Endothelial cell of umbilical vein (primary cell): ENCODE data around the gene CPNE1. TPM values are rescaled to one million over a fixed set of nuclear protein-coding genes. Genes with fewer than 3 reads are reported as not detected.

Experiments used
- BruUV-seq: library from RNA; stranded (reverse); fragments of 400-500 nt; replicated peaks from 2 replicates; lab custom pipeline; 2021; lab: Mats Ljungman, UMichigan
- CTCF ChIA-PET: fragments of 300-600, 350-600 bp; sonication (Branson Sonifier 250); formaldehyde crosslinking; loops from one replicate; lab custom pipeline; 2021; ENCODE audit warnings: antibody characterized with exemption, inconsistent platforms; lab: Charles Lee
- POLR2A ChIA-PET: fragments of 300-600, 350-600 bp; sonication (Branson Sonifier 250); formaldehyde crosslinking; loops from one replicate; lab custom pipeline; 2021; ENCODE audit warnings: antibody characterized with exemption, inconsistent platforms; lab: Charles Lee
- DNase-seq: peaks from one replicate; pipeline ENCODE4 v3.0.0-alpha.2; 2011; ENCODE audit warnings: low read depth, low spot score
- FAIRE-seq: peaks from 2 replicates; lab custom pipeline; 2011; peaks lifted over from hg19 to GRCh38; lab: Jason Lieb, UNC
- H2AFZ ChIP-seq: 2 replicates; pipeline ENCODE4 v1.6.0; 2012; ENCODE audit warnings: low read depth, low read length, control low read depth, inconsistent platforms
- H3K27ac ChIP-seq: 2 replicates; pipeline ENCODE4 v1.5.1; 2011; ENCODE audit warnings: low read depth, mild to moderate bottlenecking, control low read depth, low read length, moderate library complexity; ENCODE audit not compliant: insufficient read depth
- H3K27me3 ChIP-seq, 2 experiments: 2 replicates each; pipeline versions ENCODE4 v1.6.0 to v1.6.1; 2011; ENCODE audit warnings: low read length in 2 of 2, mixed read lengths in 1 of 2; ENCODE audit not compliant: control insufficient read depth in 2 of 2, insufficient read depth in 2 of 2
- H3K36me3 ChIP-seq, 2 experiments: 2 replicates in 1 of 2; 3 replicates in 1 of 2; pipeline ENCODE4 v1.5.1; 2011; ENCODE audit warnings: low read length in 2 of 2, mild to moderate bottlenecking in 1 of 2, moderate library complexity in 1 of 2; ENCODE audit not compliant: control insufficient read depth in 2 of 2, insufficient read depth in 2 of 2; ENCODE audit errors: extremely low read depth in 1 of 2
- H3K4me1 ChIP-seq: 3 replicates; pipeline ENCODE4 v1.5.1; 2011; ENCODE audit warnings: mild to moderate bottlenecking, low read length; ENCODE audit not compliant: control insufficient read depth, insufficient read depth; ENCODE audit errors: extremely low read depth
- H3K4me2 ChIP-seq: 2 replicates; pipeline ENCODE4 v1.6.1; 2011; ENCODE audit warnings: low read length, control low read depth, mixed read lengths; ENCODE audit not compliant: insufficient read depth
- H3K4me3 ChIP-seq, 3 experiments: fragments of 200-600 bp in 1 of 3; sonication (generic), shearing (Covaris generic) in 1 of 3; replicated peaks in 1 of 3; 2 replicates each; pipeline ENCODE4 v1.5.1; 2011 to 2016; ENCODE audit warnings: control low read depth in 3 of 3, low read length in 3 of 3, mild to moderate bottlenecking in 2 of 3, inconsistent platforms in 1 of 3, low read depth in 1 of 3, moderate library complexity in 1 of 3; ENCODE audit not compliant: insufficient read depth in 1 of 3
- H3K79me2 ChIP-seq: 2 replicates; pipeline ENCODE4 v1.6.0; 2012; ENCODE audit warnings: low read length, inconsistent platforms; ENCODE audit not compliant: control insufficient read depth, insufficient read depth
- H3K9ac ChIP-seq: replicated peaks from 2 replicates; pipeline ENCODE3; 2011; ENCODE audit warnings: low read length, control low read depth; ENCODE audit not compliant: insufficient read depth; ENCODE audit errors: extremely low read depth
- H3K9me1 ChIP-seq: replicated peaks from 3 replicates; pipeline ENCODE4 v1.6.0; 2011; ENCODE audit warnings: mild to moderate bottlenecking, low read length; ENCODE audit not compliant: control insufficient read depth, insufficient read depth; ENCODE audit errors: extremely low read depth
- H3K9me3 ChIP-seq: replicated peaks from 2 replicates; pipeline ENCODE4 v1.5.1; 2012; ENCODE audit warnings: low read length, inconsistent platforms; ENCODE audit not compliant: control insufficient read depth, insufficient read depth
- H4K20me1 ChIP-seq: replicated peaks from 2 replicates; pipeline ENCODE3; 2011; ENCODE audit warnings: mild to moderate bottlenecking, low read length; ENCODE audit not compliant: control insufficient read depth, insufficient read depth; ENCODE audit errors: extremely low read depth
- CTCF ChIP-seq, 2 donors: IDR thresholded peaks; 1 replicate in 1 of 2; 2 replicates in 1 of 2; pipeline ENCODE4 v1.5.1; 2011; ENCODE audit warnings: low read length in 2 of 2, mild to moderate bottlenecking in 2 of 2, moderate library complexity in 2 of 2, control low read depth in 1 of 2, inconsistent platforms in 1 of 2, low read depth in 1 of 2; ENCODE audit not compliant: insufficient read depth in 1 of 2; ENCODE audit errors: extremely low read depth in 1 of 2
- EZH2 ChIP-seq: IDR thresholded peaks from 2 replicates; pipeline ENCODE4 v1.6.1; 2012; ENCODE audit warnings: borderline replicate concordance, low read depth, mild to moderate bottlenecking, moderate library complexity, low read length, inconsistent platforms; ENCODE audit not compliant: severe bottlenecking
- FOS ChIP-seq: IDR thresholded peaks from 2 replicates; pipeline ENCODE4 v1.6.1; 2011; ENCODE audit warnings: mild to moderate bottlenecking, low read length, moderate library complexity, borderline replicate concordance; ENCODE audit not compliant: insufficient read depth
- GATA2 ChIP-seq: IDR thresholded peaks from 2 replicates; pipeline ENCODE4 v1.7.0; 2011; ENCODE audit warnings: low read depth, mild to moderate bottlenecking, moderate library complexity, mixed read lengths, low read length; ENCODE audit not compliant: insufficient read length, insufficient read depth
- JUN ChIP-seq: IDR thresholded peaks from 2 replicates; pipeline ENCODE4 v1.6.1; 2011; ENCODE audit warnings: borderline replicate concordance, low read depth; ENCODE audit not compliant: insufficient read length, insufficient read depth
- MAX ChIP-seq: IDR thresholded peaks from 2 replicates; pipeline ENCODE4 v1.6.1; 2011; ENCODE audit not compliant: insufficient read depth, insufficient read length
- MYC ChIP-seq: IDR thresholded peaks from one replicate; pipeline ENCODE4 v1.6.1; 2011; ENCODE audit warnings: mild to moderate bottlenecking, low read depth, low read length
- POLR2A ChIP-seq: IDR thresholded peaks from 2 replicates; pipeline ENCODE4 v1.6.1; 2012; ENCODE audit warnings: low read depth, mild to moderate bottlenecking, control low read depth, low read length
- POLR2AphosphoS5 ChIP-seq: IDR thresholded peaks from 2 replicates; pipeline ENCODE4 v1.6.1; 2012; ENCODE audit warnings: low read depth, mild to moderate bottlenecking, control low read depth, low read length, moderate library complexity; ENCODE audit not compliant: insufficient read depth
- dilution Hi-C: fragments of 300-500 bp; cut with MboI; formaldehyde crosslinking; loops from one replicate; pipeline ENCODE4 v1.15.0; 2019; ENCODE audit warnings: low sequenced_read_pairs; ENCODE audit not compliant: extremely low pct_ligation_motif_present
- intact Hi-C: fragments of 100-400 bp; cut with micrococcal nuclease; formaldehyde crosslinking; loops from one replicate; pipeline ENCODE4 v1.10.0; 2022
- polyA plus RNA-seq, 4 experiments: library from polyadenylated mRNA; depleted of rRNA in 3 of 4; stranded (reverse) in 3 of 4; unstranded in 1 of 4; fragments of >200 nt; gene quantifications; 2 replicates each; pipeline versions ENCODE4 v1.2.1 to v1.2.3, GENCODE V29; 2011 to 2012; ENCODE audit warnings: missing spikeins in 1 of 4
- total RNA-seq: library from RNA; stranded (reverse); gene quantifications from 2 replicates; pipeline ENCODE4 v1.2.3, GENCODE V29; 2021

The CPNE1 gene
- total and polyA plus RNA-seq, 2 donors (not counting 3 experiments of a cell fraction or from before 2014, with no cell fraction given): 244 to 316 TPM

DNA sequence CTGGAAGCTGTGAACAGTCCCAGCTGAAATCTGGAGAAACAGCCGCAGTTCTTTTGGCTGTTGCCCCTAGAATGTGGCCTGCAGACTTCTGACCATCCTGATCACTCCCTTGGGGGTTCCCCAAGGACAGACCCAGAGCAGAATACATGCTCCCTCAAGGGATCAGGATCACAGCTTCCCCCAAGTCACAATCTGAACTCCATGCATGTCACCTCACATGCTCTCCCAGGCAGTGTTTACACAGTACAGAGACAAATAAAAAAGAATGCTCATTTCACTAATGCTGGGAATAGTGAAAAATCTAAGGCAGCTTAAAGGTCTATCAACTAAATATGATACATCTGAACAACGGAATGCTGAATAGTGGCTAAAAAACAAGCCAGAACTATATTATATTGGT lies 28.6 kb downstream of the CPNE1 start:
- H3K4me1 ChIP-seq: no peaks in the 10 kb centered on the region
- no peak for TF ChIP-seq POLR2AphosphoS5
- no peak for TF ChIP-seq EZH2
- no peak for TF ChIP-seq FOS
- no peak for TF ChIP-seq MYC
- TF ChIP-seq POLR2A: no peak
- no peak for TF ChIP-seq JUN
- no peak for TF ChIP-seq GATA2
- no peak for TF ChIP-seq CTCF (IDR thresholded peaks at IDR 0.05; ENCODE audit: extremely low read depth in 1 of 2, insufficient read depth in 1 of 2, low read depth in 1 of 2, low read length in 2 of 2)
- no peak for TF ChIP-seq MAX
- H3K36me3 ChIP-seq: peaks cover 0 to 12% of the 10 kb centered on the region in 2 experiments
- no peak overlapping the region for H3K4me3 ChIP-seq
- no peak overlapping the region for H3K9ac ChIP-seq
- no peak overlapping the region for H2AFZ ChIP-seq
- no peaks in the 10 kb centered on the region for H3K9me3 ChIP-seq
- no TSS peak for BruUV-seq
- H3K27ac ChIP-seq: no peak overlapping the region
- DNase-seq (no peak), FAIRE-seq (no peak)
- intact Hi-C loops: no loop called here
- dilution Hi-C loops: no loop called here
- peaks cover 3% of the 10 kb centered on the region for H4K20me1 ChIP-seq
- no peak overlapping the region for H3K4me2 ChIP-seq
- no peaks in the 10 kb centered on the region for H3K9me1 ChIP-seq
- ChIA-PET CTCF (interaction anchor here (0.7 to 1.5 kb wide), 2 partner anchors 19 to 27 kb away, joined by 3 to 4 read pairs; no protein-coding TSS in a partner anchor), POLR2A (no interaction called here)
- peaks cover 30% of the 10 kb centered on the region for H3K79me2 ChIP-seq
- H3K27me3 ChIP-seq: no peaks in the 10 kb centered on the region
